Activated naive CD8-positive, alpha-beta T cell treated with anti-CD3 and anti-CD28 coated beads, Interleukin-2, amount 50 U/mL, for 24 hours (primary cell): ENCODE results near the gene PACS1.
"Not testable (repeated sequence)": the region's sequence is repeated elsewhere in the genome, so short reads cannot be mapped to it uniquely, and the experiment has no call there.

Source experiments
- ATAC-seq: fragments of 150-1000 bp; cut with Tn5 transposase; one replicate; pipeline ENCODE4 v1.10.0; 2021
- DNase-seq: peaks from one replicate; pipeline ENCODE4 v3.0.0; 2021
- H3K27ac Mint-ChIP-seq: one replicate; pipeline ENCODE4 v1.8.0; 2021; ENCODE audit warnings: mild to moderate bottlenecking, mixed read lengths
- H3K27me3 Mint-ChIP-seq: one replicate; pipeline ENCODE4 v1.8.0; 2021; ENCODE audit warnings: mixed read lengths
- H3K36me3 Mint-ChIP-seq: one replicate; pipeline ENCODE4 v1.8.0; 2021; ENCODE audit warnings: low read depth, mixed read lengths
- H3K4me1 Mint-ChIP-seq: one replicate; pipeline ENCODE4 v1.8.0; 2021; ENCODE audit warnings: mixed read lengths
- H3K4me3 Mint-ChIP-seq: one replicate; pipeline ENCODE4 v1.8.0; 2021; ENCODE audit warnings: mild to moderate bottlenecking, moderate library complexity, mixed read lengths
- H3K9me3 Mint-ChIP-seq: one replicate; pipeline ENCODE4 v1.8.0; 2021; ENCODE audit warnings: mixed read lengths

PACS1 gene

GRCh38 chr11:66267039-66267378, 196.9 kb downstream of the PACS1 start:
- Mint-ChIP-seq H3K4me1 (peaks cover 37% of the 10 kb centered on the region), H3K9me3 (no peaks in the 10 kb centered on the region), H3K27me3 (peaks cover 3% of the 10 kb centered on the region), H3K36me3 (peaks cover 20% of the 10 kb centered on the region), H3K4me3 (peak overlapping the region; percentile 92), H3K27ac (peak overlapping the region; percentile 99)
- DNase-seq (no peak), ATAC-seq (no peak)

DNA sequence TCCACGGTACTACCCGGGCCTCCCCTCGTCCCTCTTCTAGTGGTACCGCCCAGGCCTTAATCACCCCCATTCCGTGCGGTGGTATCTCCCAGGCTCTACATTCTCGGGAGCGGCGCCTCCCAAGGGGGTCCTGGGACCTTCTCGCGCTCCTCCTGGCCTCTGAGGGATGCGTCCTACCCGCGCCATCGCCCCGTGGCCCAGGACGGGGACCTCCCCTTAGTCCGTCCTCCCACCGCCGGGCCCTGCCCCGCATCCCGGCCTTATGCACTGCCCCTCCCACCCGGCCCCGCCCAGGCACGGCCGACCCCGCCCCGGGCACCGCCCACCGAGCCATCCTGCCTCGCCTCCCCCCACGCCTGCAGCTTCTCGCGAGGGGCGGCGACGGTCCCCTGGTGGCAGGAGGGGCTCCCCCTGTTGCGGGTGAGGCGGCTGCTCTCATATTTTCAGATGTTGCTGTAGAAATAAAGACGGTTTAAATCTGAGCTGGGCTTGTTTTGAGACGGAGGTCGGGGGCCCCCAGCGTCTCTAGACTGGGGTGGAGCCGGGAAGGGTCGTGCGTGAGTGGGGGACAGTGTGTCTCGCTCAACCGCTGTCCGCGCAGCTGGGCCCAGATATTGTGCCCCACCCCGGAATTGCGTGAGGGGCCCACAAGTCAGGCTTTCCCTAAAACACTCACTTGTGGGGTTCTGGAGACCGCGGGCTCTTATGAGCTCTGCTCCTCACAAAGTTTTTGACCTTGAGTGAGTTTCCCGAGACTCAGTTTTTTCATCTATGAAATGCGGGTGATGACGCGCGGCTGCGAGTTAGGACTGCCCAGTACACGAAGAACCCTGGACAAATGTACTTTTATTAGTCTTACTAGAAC, 197.5 kb downstream of the PACS1 start:
- peaks cover 23% of the 10 kb centered on the region for H3K36me3 Mint-ChIP-seq
- no peaks in the 10 kb centered on the region for H3K9me3 Mint-ChIP-seq
- H3K27ac Mint-ChIP-seq: peak overlapping the region; percentile 99
- H3K4me3 Mint-ChIP-seq: peak overlapping the region; percentile 92
- peaks cover 40% of the 10 kb centered on the region for H3K4me1 Mint-ChIP-seq
- peaks cover 3% of the 10 kb centered on the region for H3K27me3 Mint-ChIP-seq
- DNase-seq: peak; percentile 92
- ATAC-seq: peak; percentile 57

GRCh38 chr11:66268244-66268951, 198.3 kb downstream of the PACS1 start, which contains the start of gene RAB1B:
Gene RAB1B (plus strand): TSS chr11:66268639. CDS start chr11:66268680, 41 bp downstream.
- H3K4me1 Mint-ChIP-seq: peaks cover 43% of the 10 kb centered on the region
- peak within 1 kb of the TSS; percentile 92 for H3K4me3 Mint-ChIP-seq
- H3K27me3 Mint-ChIP-seq: peaks cover 3% of the 10 kb centered on the region
- ATAC-seq (peak; percentile 88), DNase-seq (peak; percentile 99)
- H3K9me3 Mint-ChIP-seq: no peaks in the 10 kb centered on the region
- peaks cover 27% of the 10 kb centered on the region for H3K36me3 Mint-ChIP-seq
- peak within 1 kb of the TSS; percentile 99 for H3K27ac Mint-ChIP-seq

DNA sequence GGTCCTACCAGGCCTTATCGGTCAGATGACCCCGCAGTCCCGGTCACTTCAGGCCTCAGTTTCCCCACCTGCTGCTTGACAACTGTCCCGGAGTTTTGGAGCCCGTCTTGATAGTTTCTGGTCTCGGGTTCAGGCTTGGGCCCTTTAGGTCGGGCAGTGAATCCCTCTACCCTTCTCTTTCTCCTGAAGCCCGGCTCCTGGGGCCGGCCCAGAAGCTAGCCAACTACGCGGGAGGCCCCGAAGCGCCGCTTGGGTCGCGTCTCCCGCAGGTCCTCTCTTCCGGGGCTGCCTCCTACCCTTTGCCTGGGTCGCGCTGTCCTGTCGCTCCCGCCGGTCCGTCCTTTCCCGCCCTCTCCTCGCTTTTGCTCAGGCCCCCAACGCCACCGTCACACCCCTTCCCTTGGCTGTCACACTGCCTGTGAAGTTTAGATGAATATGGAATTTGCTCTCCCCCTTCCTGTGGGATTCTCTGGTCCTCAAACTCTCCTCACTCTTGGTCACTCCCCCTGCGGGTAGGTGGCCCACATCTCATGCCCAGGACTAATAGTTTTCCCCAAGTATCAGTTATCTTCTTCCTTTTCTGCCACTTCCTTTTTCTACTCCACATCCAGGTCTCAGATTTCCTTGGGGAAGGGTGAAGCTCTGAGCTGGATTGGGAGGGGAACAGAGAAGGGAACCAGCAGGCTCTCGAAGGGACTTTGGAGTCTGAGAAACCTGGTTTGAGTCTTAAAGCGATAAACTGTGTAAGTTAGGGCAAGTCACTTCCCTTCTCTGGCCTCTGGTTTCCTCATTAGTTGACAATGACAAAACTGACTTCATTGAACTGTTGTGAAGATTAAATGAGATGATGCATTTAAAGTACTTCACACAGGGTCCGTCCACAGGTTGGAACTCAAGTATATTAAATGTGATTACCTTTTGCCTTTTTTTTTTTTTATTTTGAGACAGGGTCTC, 199.2 kb downstream of the PACS1 start:
- DNase-seq (peak; percentile 35), ATAC-seq (no peak)
- no peaks in the 10 kb centered on the region for H3K9me3 Mint-ChIP-seq
- H3K27ac Mint-ChIP-seq: peak overlapping the region; percentile 99
- peak overlapping the region; percentile 92 for H3K4me3 Mint-ChIP-seq
- peaks cover 3% of the 10 kb centered on the region for H3K27me3 Mint-ChIP-seq
- peaks cover 25% of the 10 kb centered on the region for H3K36me3 Mint-ChIP-seq
- peaks cover 44% of the 10 kb centered on the region for H3K4me1 Mint-ChIP-seq

GRCh38 chr11:66271816-66272215, 201.7 kb downstream of the PACS1 start:
- peaks cover 41% of the 10 kb centered on the region for H3K4me1 Mint-ChIP-seq
- no peaks in the 10 kb centered on the region for H3K9me3 Mint-ChIP-seq
- no peak overlapping the region for H3K4me3 Mint-ChIP-seq
- peaks cover 3% of the 10 kb centered on the region for H3K27me3 Mint-ChIP-seq
- ATAC-seq (no peak), DNase-seq (no peak)
- peaks cover 28% of the 10 kb centered on the region for H3K36me3 Mint-ChIP-seq
- H3K27ac Mint-ChIP-seq: no peak overlapping the region

- peaks cover 38% of the 10 kb centered on the region for H3K4me1 Mint-ChIP-seq
- H3K36me3 Mint-ChIP-seq: peaks cover 28% of the 10 kb centered on the region
Observed at GRCh38 chr11:66272596-66272995, 202.5 kb downstream of the PACS1 start.

GRCh38 chr11:66274219-66274618, 204.1 kb downstream of the PACS1 start:
- peaks cover 24% of the 10 kb centered on the region for H3K36me3 Mint-ChIP-seq
- H3K4me3 Mint-ChIP-seq: no peak overlapping the region
- no peaks in the 10 kb centered on the region for H3K9me3 Mint-ChIP-seq
- DNase-seq: no peak
- peaks cover 32% of the 10 kb centered on the region for H3K4me1 Mint-ChIP-seq
- H3K27ac Mint-ChIP-seq: no peak overlapping the region
- H3K27me3 Mint-ChIP-seq: no peaks in the 10 kb centered on the region
- no peak for ATAC-seq

More at GRCh38 chr11:66272596-66272995, 202.5 kb downstream of the PACS1 start:
- no peak for DNase-seq
- no peak overlapping the region for H3K4me3 Mint-ChIP-seq
- no peak overlapping the region for H3K27ac Mint-ChIP-seq
- no peaks in the 10 kb centered on the region for H3K9me3 Mint-ChIP-seq
- ATAC-seq: no peak
- H3K27me3 Mint-ChIP-seq: peaks cover 3% of the 10 kb centered on the region

- peaks cover 21% of the 10 kb centered on the region for H3K36me3 Mint-ChIP-seq
- no peak for DNase-seq
- peaks cover 24% of the 10 kb centered on the region for H3K4me1 Mint-ChIP-seq
- H3K27me3 Mint-ChIP-seq: peaks cover 4% of the 10 kb centered on the region
- ATAC-seq: no peak
- H3K27ac Mint-ChIP-seq: no peak overlapping the region
- no peaks in the 10 kb centered on the region for H3K9me3 Mint-ChIP-seq
- no peak overlapping the region for H3K4me3 Mint-ChIP-seq
Observed at GRCh38 chr11:66275396-66275795, 205.3 kb downstream of the PACS1 start.

- no peak for ATAC-seq
- H3K27me3 Mint-ChIP-seq: peaks cover 4% of the 10 kb centered on the region
- no peak overlapping the region for H3K4me3 Mint-ChIP-seq
- peaks cover 18% of the 10 kb centered on the region for H3K4me1 Mint-ChIP-seq
- no peak for DNase-seq
- H3K9me3 Mint-ChIP-seq: no peaks in the 10 kb centered on the region
- H3K36me3 Mint-ChIP-seq: peaks cover 17% of the 10 kb centered on the region
- no peak overlapping the region for H3K27ac Mint-ChIP-seq
Observed at GRCh38 chr11:66275984-66276612, 206.0 kb downstream of the PACS1 start.

- not testable (repeated sequence) for ATAC-seq, DNase-seq, H3K27ac Mint-ChIP-seq, H3K4me3 Mint-ChIP-seq, H3K27me3 Mint-ChIP-seq, H3K9me3 Mint-ChIP-seq
- Mint-ChIP-seq H3K36me3 (peaks cover 17% of the 10 kb centered on the region), H3K4me1 (peaks cover 21% of the 10 kb centered on the region)
Observed at GRCh38 chr11:66276619-66277018, 206.5 kb downstream of the PACS1 start.

DNA sequence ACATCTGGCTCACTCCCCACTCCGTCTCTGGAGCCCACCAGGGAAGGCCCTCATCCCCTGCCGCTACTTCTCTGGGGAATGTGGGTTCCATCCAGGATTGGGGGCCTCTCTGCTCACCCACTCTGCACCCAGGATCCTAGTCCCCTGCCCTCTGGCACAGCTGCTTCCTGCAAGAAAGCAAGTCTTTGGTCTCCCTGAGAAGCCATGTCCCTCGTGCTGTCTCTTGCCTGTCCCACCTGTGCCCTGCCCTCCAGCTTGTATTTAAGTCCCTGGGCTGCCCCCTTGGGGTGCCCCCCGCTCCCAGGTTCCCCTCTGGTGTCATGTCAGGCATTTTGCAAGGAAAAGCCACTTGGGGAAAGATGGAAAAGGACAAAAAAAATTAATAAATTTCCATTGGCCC, 207.0 kb downstream of the PACS1 start:
- not testable (repeated sequence) for DNase-seq, H3K27ac Mint-ChIP-seq, H3K27me3 Mint-ChIP-seq, H3K9me3 Mint-ChIP-seq, ATAC-seq
- H3K36me3 Mint-ChIP-seq: peaks cover 17% of the 10 kb centered on the region
- H3K4me3 Mint-ChIP-seq: peak overlapping the region; percentile 4
- H3K4me1 Mint-ChIP-seq: peaks cover 23% of the 10 kb centered on the region

- DNase-seq: peak; percentile 47
- Mint-ChIP-seq H3K27me3 (peaks cover 7% of the 10 kb centered on the region), H3K36me3 (peaks cover 13% of the 10 kb centered on the region), H3K27ac (no peak within 1 kb of the TSS), H3K4me1 (peaks cover 26% of the 10 kb centered on the region), H3K9me3 (no peaks in the 10 kb centered on the region), H3K4me3 (peak within 1 kb of the TSS; percentile 66)
- peak; percentile 8 for ATAC-seq
Observed at GRCh38 chr11:66277471-66278362, 207.6 kb downstream of the PACS1 start, which contains the start of gene CNIH2. Gene CNIH2 (plus strand): TSS chr11:66278175. CDS start chr11:66278457, 282 bp downstream.
